HL-60/S4 treated with phorbol 12-myristate 13-acetate at 8.2 ng/mL for 4 days and 3 days (cell line): ENCODE data around the gene GARIN1A.

Source experiments
- in situ Hi-C: fragments of 300-500 bp; cut with MboI; formaldehyde crosslinking; loops from 2 replicates; pipeline ENCODE4 v1.15.0; 2022; ENCODE audit warnings: low sequenced_read_pairs

GARIN1A gene

DNA sequence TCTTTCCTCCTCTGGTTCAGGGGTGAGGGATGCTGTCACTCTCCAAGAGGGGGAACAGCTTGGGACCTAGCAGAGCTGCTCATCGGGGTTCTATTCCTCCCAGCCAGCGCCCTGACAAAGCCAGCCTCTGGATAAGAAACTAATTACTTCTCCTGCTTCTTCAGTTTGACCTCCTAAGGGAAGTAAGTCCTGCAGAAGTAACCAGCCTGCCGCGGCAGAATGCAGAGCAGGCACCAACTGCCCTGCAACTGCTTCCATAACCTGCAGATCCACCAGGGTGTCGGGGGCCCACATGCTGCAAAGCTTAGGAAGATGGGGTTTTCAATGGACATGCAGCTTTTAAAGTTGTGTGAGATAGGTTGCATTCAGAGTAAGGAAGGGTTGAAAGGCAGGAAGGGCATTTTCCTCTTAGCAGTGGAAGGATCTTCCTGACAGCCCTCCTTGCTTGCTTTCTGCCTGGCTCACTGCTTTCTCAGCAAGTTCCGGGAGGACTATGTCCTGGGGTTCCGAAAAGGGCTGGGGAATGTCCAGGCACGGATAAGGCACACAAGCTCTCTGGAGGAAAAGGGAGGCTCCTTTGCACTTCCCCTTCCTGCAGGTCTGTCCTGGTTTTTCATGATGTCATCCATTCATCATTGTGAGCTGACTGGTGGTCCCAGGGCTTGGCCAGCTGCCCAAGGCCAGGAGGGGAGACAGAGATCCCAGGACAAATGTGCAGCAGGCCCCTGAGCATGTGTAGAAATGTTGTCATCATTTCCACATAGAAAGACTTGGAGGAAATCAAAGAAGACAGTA is 42.8 kb downstream of the GARIN1A start:
- in situ Hi-C loops, result no loop called here

DNA sequence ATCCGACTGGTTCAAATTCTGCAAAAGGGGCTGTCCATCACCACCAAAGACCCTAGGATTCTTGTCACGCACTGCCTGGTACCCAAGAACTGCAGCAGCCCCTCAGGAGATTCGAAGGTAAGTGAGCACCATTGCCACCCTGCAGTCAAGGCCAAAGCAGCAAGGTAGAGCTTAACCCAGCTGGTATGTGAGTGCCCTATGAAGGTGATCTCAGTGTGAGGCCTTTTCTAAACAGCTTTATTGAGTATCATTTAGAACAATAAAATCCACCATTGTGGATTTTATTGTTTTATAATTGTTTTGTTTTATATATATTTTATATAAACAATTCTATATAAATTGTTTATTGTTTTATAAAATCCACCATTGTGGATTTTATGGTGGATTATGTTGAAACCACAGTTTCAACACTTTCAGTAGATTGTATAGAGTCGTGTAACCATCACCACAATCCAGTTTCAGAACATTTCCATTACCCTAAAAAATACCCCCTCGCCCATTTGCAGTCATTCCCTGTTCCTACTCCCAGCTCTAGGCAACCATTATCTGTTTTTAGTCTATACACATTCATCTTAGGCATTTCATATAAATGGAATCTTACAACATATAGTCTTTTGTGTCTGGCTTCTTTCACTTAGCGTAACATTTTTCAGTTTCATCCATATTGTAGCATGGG is 47.0 kb downstream of the GARIN1A start:
- in situ Hi-C loops, result no loop called here

DNA sequence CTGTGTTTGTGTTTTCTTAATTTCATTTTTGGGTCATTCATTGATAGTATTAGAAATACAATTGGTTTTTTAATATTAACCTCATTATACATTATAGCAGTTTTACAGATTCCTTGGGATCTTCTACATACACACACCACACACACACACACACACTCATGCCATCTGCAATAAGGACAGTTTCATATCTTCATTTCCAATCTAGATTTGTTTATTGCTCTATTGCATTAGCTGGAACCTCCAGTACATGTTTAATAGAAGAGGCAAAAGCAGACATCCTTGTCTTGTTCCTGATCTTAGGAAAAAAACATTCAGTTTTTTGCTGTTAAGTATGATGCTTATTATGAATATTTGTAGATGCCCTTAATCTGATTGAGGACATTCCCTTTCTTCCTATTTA is 49.3 kb downstream of the GARIN1A start:
- in situ Hi-C loops, result no loop called here
